Right renal pelvis (tissue), 4 donors: Measurements from ENCODE around the gene CAPN10. TPM values are rescaled to one million over a fixed set of nuclear protein-coding genes. Genes with fewer than 3 reads are reported as not detected.
A peak's percentile ranks its signal among the peaks of the same experiment; 100 is the strongest.

Experiments
- DNase-seq, 4 donors: peaks; one replicate each; pipeline ENCODE4 v3.0.0-alpha.2; 2013; ENCODE audit warnings: low read depth in 4 of 4, low spot score in 3 of 4, missing footprints in 1 of 4
- polyA plus RNA-seq, 4 donors: library from polyadenylated mRNA; unstranded; fragments of 120-200 nt; gene quantifications; one replicate each; pipeline ENCODE4 v1.2.1, GENCODE V29; 2013; ENCODE audit not compliant: insufficient read length in 4 of 4

Gene CAPN10
- polyA plus RNA-seq, 4 donors, result 21.3 to 33.1 (median 21.7) TPM

GRCh38 chr2:240563951-240564560 lies 22.5 kb upstream of the CAPN10 start:
- DNase-seq, result no peak

- DNase-seq, result no peak
Observed at GRCh38 chr2:240564561-240565332, 21.8 kb upstream of the CAPN10 start.

- no peak for DNase-seq
Observed at GRCh38 chr2:240565333-240566202, 21.0 kb upstream of the CAPN10 start.

GRCh38 chr2:240566203-240567136 lies 20.1 kb upstream of the CAPN10 start:
- peak in 2 of 4 donors; percentile 54 to 55 for DNase-seq

- no peak for DNase-seq
Observed at GRCh38 chr2:240567137-240567871, 19.2 kb upstream of the CAPN10 start.

GRCh38 chr2:240567872-240568677 lies 18.5 kb upstream of the CAPN10 start, which contains the start of gene RNPEPL1:
TSS of gene RNPEPL1 (plus strand) at chr2:240568484. CDS start at chr2:240568587, 103 bp downstream.
- DNase-seq, result no peak

GRCh38 chr2:240568678-240569522 lies 17.6 kb upstream of the CAPN10 start:
- no peak for DNase-seq

- no peak for DNase-seq
Observed at GRCh38 chr2:240569523-240569997, 17.0 kb upstream of the CAPN10 start.

- DNase-seq, result no peak
Observed at GRCh38 chr2:240569998-240570530, 16.5 kb upstream of the CAPN10 start.

- DNase-seq, result no peak
Observed at GRCh38 chr2:240570531-240571313, 15.8 kb upstream of the CAPN10 start.

GRCh38 chr2:240571314-240571973 lies 15.1 kb upstream of the CAPN10 start:
- no peak for DNase-seq

- no peak for DNase-seq
Observed at GRCh38 chr2:240572141-240573031, 14.1 kb upstream of the CAPN10 start.

- no peak for DNase-seq
Observed at GRCh38 chr2:240573071-240573515, 13.4 kb upstream of the CAPN10 start.

GRCh38 chr2:240573516-240574385 lies 12.8 kb upstream of the CAPN10 start:
- DNase-seq, result no peak
